Measurements from ENCODE around the gene ZNF543.

DNA sequence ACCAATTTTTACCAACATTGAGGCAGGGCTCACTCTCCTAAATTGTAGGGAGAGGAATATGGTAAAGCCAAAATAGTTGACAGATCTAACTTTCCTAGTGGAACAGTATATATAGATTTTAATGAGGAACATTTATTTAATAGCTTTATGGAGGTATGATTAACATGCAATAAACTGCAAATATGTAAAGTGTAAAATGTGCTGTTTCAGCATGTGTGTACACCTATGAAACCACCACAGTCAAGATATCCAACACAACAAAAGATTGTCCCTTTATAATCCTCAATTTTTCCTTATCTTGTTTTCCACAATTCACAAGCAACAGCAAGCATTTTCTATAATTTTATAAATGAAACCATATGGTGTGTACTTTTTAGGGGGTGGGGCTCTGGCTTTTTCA, 39.0 kb downstream of the ZNF543 start:
- TF ChIP-seq GATA3 (IDR thresholded peaks at IDR 0.05; ENCODE audit: low read depth, low read length) (no peak), GATA2 (IDR thresholded peaks at IDR 0.05; ENCODE audit: low read depth, low read length) (no peak)

All from SH-SY5Y (cell line).